Endothelial cell of umbilical vein (primary cell): Measurements from ENCODE around the gene ZNF274. TPM values are rescaled to one million over a fixed set of nuclear protein-coding genes. Genes with fewer than 3 reads are reported as not detected.

Experiments used
- BruUV-seq: library from RNA; stranded (reverse); fragments of 400-500 nt; replicated peaks from 2 replicates; lab custom pipeline; 2021; lab: Mats Ljungman, UMichigan
- CTCF ChIA-PET: fragments of 300-600, 350-600 bp; sonication (Branson Sonifier 250); formaldehyde crosslinking; loops from one replicate; lab custom pipeline; 2021; ENCODE audit warnings: antibody characterized with exemption, inconsistent platforms; lab: Charles Lee
- POLR2A ChIA-PET: fragments of 300-600, 350-600 bp; sonication (Branson Sonifier 250); formaldehyde crosslinking; loops from one replicate; lab custom pipeline; 2021; ENCODE audit warnings: antibody characterized with exemption, inconsistent platforms; lab: Charles Lee
- DNase-seq: peaks from one replicate; pipeline ENCODE4 v3.0.0-alpha.2; 2011; ENCODE audit warnings: low read depth, low spot score
- FAIRE-seq: peaks from 2 replicates; lab custom pipeline; 2011; peaks lifted over from hg19 to GRCh38; lab: Jason Lieb, UNC
- H2AFZ ChIP-seq: 2 replicates; pipeline ENCODE4 v1.6.0; 2012; ENCODE audit warnings: low read depth, low read length, control low read depth, inconsistent platforms
- H3K27ac ChIP-seq: 2 replicates; pipeline ENCODE4 v1.5.1; 2011; ENCODE audit warnings: low read depth, mild to moderate bottlenecking, control low read depth, low read length, moderate library complexity; ENCODE audit not compliant: insufficient read depth
- H3K27me3 ChIP-seq, 2 experiments: 2 replicates each; pipeline versions ENCODE4 v1.6.0 to v1.6.1; 2011; ENCODE audit warnings: low read length in 2 of 2, mixed read lengths in 1 of 2; ENCODE audit not compliant: control insufficient read depth in 2 of 2, insufficient read depth in 2 of 2
- H3K36me3 ChIP-seq, 2 experiments: 2 replicates in 1 of 2; 3 replicates in 1 of 2; pipeline ENCODE4 v1.5.1; 2011; ENCODE audit warnings: low read length in 2 of 2, mild to moderate bottlenecking in 1 of 2, moderate library complexity in 1 of 2; ENCODE audit not compliant: control insufficient read depth in 2 of 2, insufficient read depth in 2 of 2; ENCODE audit errors: extremely low read depth in 1 of 2
- H3K4me1 ChIP-seq: 3 replicates; pipeline ENCODE4 v1.5.1; 2011; ENCODE audit warnings: mild to moderate bottlenecking, low read length; ENCODE audit not compliant: control insufficient read depth, insufficient read depth; ENCODE audit errors: extremely low read depth
- H3K4me2 ChIP-seq: 2 replicates; pipeline ENCODE4 v1.6.1; 2011; ENCODE audit warnings: low read length, control low read depth, mixed read lengths; ENCODE audit not compliant: insufficient read depth
- H3K4me3 ChIP-seq, 3 experiments: fragments of 200-600 bp in 1 of 3; sonication (generic), shearing (Covaris generic) in 1 of 3; replicated peaks in 1 of 3; 2 replicates each; pipeline ENCODE4 v1.5.1; 2011 to 2016; ENCODE audit warnings: control low read depth in 3 of 3, low read length in 3 of 3, mild to moderate bottlenecking in 2 of 3, inconsistent platforms in 1 of 3, low read depth in 1 of 3, moderate library complexity in 1 of 3; ENCODE audit not compliant: insufficient read depth in 1 of 3
- H3K79me2 ChIP-seq: 2 replicates; pipeline ENCODE4 v1.6.0; 2012; ENCODE audit warnings: low read length, inconsistent platforms; ENCODE audit not compliant: control insufficient read depth, insufficient read depth
- H3K9ac ChIP-seq: replicated peaks from 2 replicates; pipeline ENCODE3; 2011; ENCODE audit warnings: low read length, control low read depth; ENCODE audit not compliant: insufficient read depth; ENCODE audit errors: extremely low read depth
- H3K9me1 ChIP-seq: replicated peaks from 3 replicates; pipeline ENCODE4 v1.6.0; 2011; ENCODE audit warnings: mild to moderate bottlenecking, low read length; ENCODE audit not compliant: control insufficient read depth, insufficient read depth; ENCODE audit errors: extremely low read depth
- H3K9me3 ChIP-seq: replicated peaks from 2 replicates; pipeline ENCODE4 v1.5.1; 2012; ENCODE audit warnings: low read length, inconsistent platforms; ENCODE audit not compliant: control insufficient read depth, insufficient read depth
- H4K20me1 ChIP-seq: replicated peaks from 2 replicates; pipeline ENCODE3; 2011; ENCODE audit warnings: mild to moderate bottlenecking, low read length; ENCODE audit not compliant: control insufficient read depth, insufficient read depth; ENCODE audit errors: extremely low read depth
- EZH2 ChIP-seq: IDR thresholded peaks from 2 replicates; pipeline ENCODE4 v1.6.1; 2012; ENCODE audit warnings: borderline replicate concordance, low read depth, mild to moderate bottlenecking, moderate library complexity, low read length, inconsistent platforms; ENCODE audit not compliant: severe bottlenecking
- FOS ChIP-seq: IDR thresholded peaks from 2 replicates; pipeline ENCODE4 v1.6.1; 2011; ENCODE audit warnings: mild to moderate bottlenecking, low read length, moderate library complexity, borderline replicate concordance; ENCODE audit not compliant: insufficient read depth
- GATA2 ChIP-seq: IDR thresholded peaks from 2 replicates; pipeline ENCODE4 v1.7.0; 2011; ENCODE audit warnings: low read depth, mild to moderate bottlenecking, moderate library complexity, mixed read lengths, low read length; ENCODE audit not compliant: insufficient read length, insufficient read depth
- JUN ChIP-seq: IDR thresholded peaks from 2 replicates; pipeline ENCODE4 v1.6.1; 2011; ENCODE audit warnings: borderline replicate concordance, low read depth; ENCODE audit not compliant: insufficient read length, insufficient read depth
- MAX ChIP-seq: IDR thresholded peaks from 2 replicates; pipeline ENCODE4 v1.6.1; 2011; ENCODE audit not compliant: insufficient read depth, insufficient read length
- MYC ChIP-seq: IDR thresholded peaks from one replicate; pipeline ENCODE4 v1.6.1; 2011; ENCODE audit warnings: mild to moderate bottlenecking, low read depth, low read length
- POLR2A ChIP-seq: IDR thresholded peaks from 2 replicates; pipeline ENCODE4 v1.6.1; 2012; ENCODE audit warnings: low read depth, mild to moderate bottlenecking, control low read depth, low read length
- POLR2AphosphoS5 ChIP-seq: IDR thresholded peaks from 2 replicates; pipeline ENCODE4 v1.6.1; 2012; ENCODE audit warnings: low read depth, mild to moderate bottlenecking, control low read depth, low read length, moderate library complexity; ENCODE audit not compliant: insufficient read depth
- dilution Hi-C: fragments of 300-500 bp; cut with MboI; formaldehyde crosslinking; loops from one replicate; pipeline ENCODE4 v1.15.0; 2019; ENCODE audit warnings: low sequenced_read_pairs; ENCODE audit not compliant: extremely low pct_ligation_motif_present
- intact Hi-C: fragments of 100-400 bp; cut with micrococcal nuclease; formaldehyde crosslinking; loops from one replicate; pipeline ENCODE4 v1.10.0; 2022
- polyA plus RNA-seq, 4 experiments: library from polyadenylated mRNA; depleted of rRNA in 3 of 4; stranded (reverse) in 3 of 4; unstranded in 1 of 4; fragments of >200 nt; gene quantifications; 2 replicates each; pipeline versions ENCODE4 v1.2.1 to v1.2.3, GENCODE V29; 2011 to 2012; ENCODE audit warnings: missing spikeins in 1 of 4
- total RNA-seq: library from RNA; stranded (reverse); gene quantifications from 2 replicates; pipeline ENCODE4 v1.2.3, GENCODE V29; 2021
- TF ChIP-seq, protein P1 (sequence below), 2 donors: IDR thresholded peaks; 1 replicate in 1 of 2; 2 replicates in 1 of 2; pipeline ENCODE4 v1.5.1; 2011; ENCODE audit warnings: low read length in 2 of 2, mild to moderate bottlenecking in 2 of 2, moderate library complexity in 2 of 2, control low read depth in 1 of 2, inconsistent platforms in 1 of 2, low read depth in 1 of 2; ENCODE audit not compliant: insufficient read depth in 1 of 2; ENCODE audit errors: extremely low read depth in 1 of 2

ZNF274 gene
- total and polyA plus RNA-seq, 2 donors (not counting 3 experiments of a cell fraction or from before 2014, with no cell fraction given) = 10.1 to 18.3 TPM

GRCh38 chr19:58213075-58213369 lies 30.2 kb downstream of the ZNF274 start:
- Histone ChIP-seq H3K9me3 (peaks cover 8% of the 10 kb centered on the region), H3K9ac (no peak overlapping the region), H4K20me1 (no peaks in the 10 kb centered on the region), H2AFZ (no peak overlapping the region), H3K9me1 (no peaks in the 10 kb centered on the region), H3K4me3 (no peak overlapping the region), H3K36me3 (peaks cover 8 to 50% of the 10 kb centered on the region in 2 experiments), H3K27me3 (no peaks in the 10 kb centered on the region), H3K4me2 (no peak overlapping the region), H3K4me1 (no peaks in the 10 kb centered on the region), H3K79me2 (no peaks in the 10 kb centered on the region), H3K27ac (no peak overlapping the region)
- no peak for FAIRE-seq
- TSS peak; percentile 27 for BruUV-seq
- intact Hi-C loops = no loop called here
- dilution Hi-C loops = no loop called here
- ChIA-PET POLR2A (no interaction called here), CTCF (no interaction called here)
- TF ChIP-seq MAX (no peak), EZH2 (no peak), JUN (no peak), GATA2 (no peak), POLR2AphosphoS5 (no peak), MYC (no peak), POLR2A (no peak), FOS (no peak)
- TF ChIP-seq, protein P1, sequence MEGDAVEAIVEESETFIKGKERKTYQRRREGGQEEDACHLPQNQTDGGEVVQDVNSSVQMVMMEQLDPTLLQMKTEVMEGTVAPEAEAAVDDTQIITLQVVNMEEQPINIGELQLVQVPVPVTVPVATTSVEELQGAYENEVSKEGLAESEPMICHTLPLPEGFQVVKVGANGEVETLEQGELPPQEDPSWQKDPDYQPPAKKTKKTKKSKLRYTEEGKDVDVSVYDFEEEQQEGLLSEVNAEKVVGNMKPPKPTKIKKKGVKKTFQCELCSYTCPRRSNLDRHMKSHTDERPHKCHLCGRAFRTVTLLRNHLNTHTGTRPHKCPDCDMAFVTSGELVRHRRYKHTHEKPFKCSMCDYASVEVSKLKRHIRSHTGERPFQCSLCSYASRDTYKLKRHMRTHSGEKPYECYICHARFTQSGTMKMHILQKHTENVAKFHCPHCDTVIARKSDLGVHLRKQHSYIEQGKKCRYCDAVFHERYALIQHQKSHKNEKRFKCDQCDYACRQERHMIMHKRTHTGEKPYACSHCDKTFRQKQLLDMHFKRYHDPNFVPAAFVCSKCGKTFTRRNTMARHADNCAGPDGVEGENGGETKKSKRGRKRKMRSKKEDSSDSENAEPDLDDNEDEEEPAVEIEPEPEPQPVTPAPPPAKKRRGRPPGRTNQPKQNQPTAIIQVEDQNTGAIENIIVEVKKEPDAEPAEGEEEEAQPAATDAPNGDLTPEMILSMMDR (IDR thresholded peaks at IDR 0.05; ENCODE audit: extremely low read depth in 1 of 2, insufficient read depth in 1 of 2, low read depth in 1 of 2, low read length in 2 of 2) = no peak
- no peak for DNase-seq
